Measurements from ENCODE around the gene KCNQ1.

The KCNQ1 gene

DNA sequence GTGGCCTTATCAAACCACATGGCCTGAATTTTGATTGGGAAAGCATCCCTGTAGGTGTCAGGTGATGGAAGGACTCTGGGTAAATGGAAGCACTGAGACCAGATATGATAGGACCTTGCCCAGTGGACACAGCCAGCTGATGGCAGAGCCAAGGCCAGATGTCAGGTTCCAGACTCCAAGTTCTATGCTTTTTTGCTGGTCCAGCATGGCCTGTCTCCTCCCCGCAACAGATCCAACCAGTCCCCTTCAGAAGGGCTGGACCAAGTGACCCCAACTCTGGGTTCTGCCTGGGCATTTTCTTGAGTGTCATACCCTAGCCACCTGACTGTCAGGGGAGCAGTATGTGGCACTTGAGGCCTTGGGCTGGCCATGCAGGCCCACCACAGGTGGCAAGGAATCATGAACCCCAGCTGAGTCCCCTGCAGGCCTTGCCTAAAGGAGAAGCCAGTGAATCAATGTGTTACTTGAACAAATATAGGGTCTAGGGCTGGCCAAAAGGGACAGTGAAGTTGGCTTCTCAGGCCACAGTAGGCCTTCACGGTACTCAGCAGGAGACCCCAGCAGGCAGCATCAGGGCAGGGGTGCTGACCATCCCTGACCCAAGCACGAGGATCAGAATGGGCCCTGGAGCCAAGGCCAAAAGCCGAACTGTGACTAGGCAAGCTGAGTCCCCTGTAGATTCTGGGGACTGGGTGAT is 227.9 kb downstream of the KCNQ1 start:
- DNase-seq (ENCODE audit: insufficient read length, low spot score): no peak
- TF ChIP-seq POLR2AphosphoS5 (IDR thresholded peaks at IDR 0.05; ENCODE audit: low read depth, low read length): no peak
- TF ChIP-seq SPI1 (IDR thresholded peaks at IDR 0.05; ENCODE audit: low read depth, low read length): no peak
- TF ChIP-seq PAX5 (IDR thresholded peaks at IDR 0.05; ENCODE audit: insufficient read depth, low read length, severe bottlenecking): no peak
- no peak for TF ChIP-seq POLR2A (IDR thresholded peaks at IDR 0.05; ENCODE audit: low read depth, low read length)
- no peak for TF ChIP-seq TAF1 (IDR thresholded peaks at IDR 0.05; ENCODE audit: low read depth, low read length)
- no peak for TF ChIP-seq POU2F2 (IDR thresholded peaks at IDR 0.05; ENCODE audit: low read depth, low read length)
- FAIRE-seq: no peak

DNA sequence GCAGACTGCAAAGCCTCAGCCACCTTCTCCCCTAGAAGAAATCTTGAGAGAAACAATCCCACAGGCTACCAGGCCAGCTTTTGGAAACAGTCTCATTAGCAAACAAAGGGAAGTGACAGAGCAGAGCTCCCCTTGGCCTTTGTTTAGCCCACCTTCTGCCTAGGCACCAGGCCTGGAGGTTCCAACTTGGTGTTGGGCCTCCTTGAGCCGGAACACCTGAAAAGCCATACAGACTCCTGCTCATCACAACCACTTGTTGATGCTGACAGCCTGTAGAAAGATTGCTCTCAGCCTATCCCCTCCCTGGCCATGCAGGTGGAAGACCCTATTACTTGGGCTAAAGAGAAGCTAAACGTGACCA is 228.4 kb downstream of the KCNQ1 start:
- FAIRE-seq (no peak), DNase-seq (ENCODE audit: insufficient read length, low spot score) (no peak)
- no peak for TF ChIP-seq POLR2A (IDR thresholded peaks at IDR 0.05; ENCODE audit: low read depth, low read length)
- TF ChIP-seq TAF1 (IDR thresholded peaks at IDR 0.05; ENCODE audit: low read depth, low read length): no peak
- no peak for TF ChIP-seq POLR2AphosphoS5 (IDR thresholded peaks at IDR 0.05; ENCODE audit: low read depth, low read length)
- no peak for TF ChIP-seq SPI1 (IDR thresholded peaks at IDR 0.05; ENCODE audit: low read depth, low read length)
- no peak for TF ChIP-seq POU2F2 (IDR thresholded peaks at IDR 0.05; ENCODE audit: low read depth, low read length)
- TF ChIP-seq PAX5 (IDR thresholded peaks at IDR 0.05; ENCODE audit: insufficient read depth, low read length, severe bottlenecking): no peak

DNA sequence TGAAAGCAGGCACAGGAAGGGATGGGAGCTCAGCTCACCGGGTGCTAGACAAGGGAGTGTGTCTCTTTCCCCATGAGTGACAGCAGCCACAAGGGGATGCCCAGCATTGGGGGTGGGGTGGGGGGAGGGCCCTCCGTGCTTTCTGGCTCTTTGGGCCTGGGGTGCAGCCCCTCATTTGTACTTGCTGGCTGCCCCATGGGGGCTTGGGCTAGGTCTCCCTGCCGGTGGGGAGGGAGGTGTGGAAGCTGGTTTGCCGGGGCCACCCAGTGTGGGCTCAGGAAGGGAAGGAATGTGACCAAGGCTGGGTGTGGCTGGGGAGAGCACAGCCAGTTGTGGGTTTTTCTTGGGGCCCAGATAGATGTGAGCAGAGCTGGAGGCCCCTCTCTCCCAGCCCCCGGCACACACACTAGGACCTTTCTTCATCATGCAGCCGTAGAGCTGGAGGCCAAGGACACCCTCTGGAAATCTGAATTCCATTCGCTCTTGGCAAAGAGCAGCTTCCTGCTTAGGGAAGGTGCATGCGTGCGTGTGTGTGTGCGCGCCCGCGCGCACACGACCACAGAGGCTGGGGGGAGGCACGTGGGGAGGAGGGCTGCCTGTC is 229.2 kb downstream of the KCNQ1 start:
- DNase-seq (ENCODE audit: insufficient read length, low spot score) (no peak), FAIRE-seq (no peak)
- TF ChIP-seq TAF1 (IDR thresholded peaks at IDR 0.05; ENCODE audit: low read depth, low read length) (no peak), POU2F2 (IDR thresholded peaks at IDR 0.05; ENCODE audit: low read depth, low read length) (no peak), PAX5 (IDR thresholded peaks at IDR 0.05; ENCODE audit: insufficient read depth, low read length, severe bottlenecking) (no peak), POLR2AphosphoS5 (IDR thresholded peaks at IDR 0.05; ENCODE audit: low read depth, low read length) (no peak), POLR2A (IDR thresholded peaks at IDR 0.05; ENCODE audit: low read depth, low read length) (no peak), SPI1 (IDR thresholded peaks at IDR 0.05; ENCODE audit: low read depth, low read length) (no peak)

DNA sequence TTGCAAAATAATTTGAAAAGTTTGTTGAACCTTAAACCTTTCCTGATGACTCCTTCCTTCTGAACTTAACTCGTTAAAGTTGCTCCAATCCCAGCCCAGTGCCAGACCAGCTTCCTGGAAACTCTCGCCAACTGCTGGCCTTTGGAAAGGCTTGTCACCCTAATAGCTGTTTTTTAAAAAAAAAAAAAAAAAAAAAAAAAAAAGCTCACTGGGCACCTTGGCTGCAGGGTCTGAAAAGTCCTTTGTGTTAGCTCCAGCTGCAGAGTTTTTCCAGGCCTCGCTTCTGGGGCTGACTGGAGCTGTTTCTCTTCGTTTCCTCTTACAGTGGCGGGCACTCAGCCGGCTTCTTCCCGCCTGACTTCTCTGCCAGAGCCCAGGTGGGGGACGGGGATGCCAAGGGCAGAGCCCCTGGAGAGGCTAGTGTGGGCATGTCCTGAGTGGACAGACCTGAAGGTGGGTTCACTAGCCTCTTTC is 229.9 kb downstream of the KCNQ1 start:
- DNase-seq (ENCODE audit: insufficient read length, low spot score) (no peak), FAIRE-seq (no peak)

DNA sequence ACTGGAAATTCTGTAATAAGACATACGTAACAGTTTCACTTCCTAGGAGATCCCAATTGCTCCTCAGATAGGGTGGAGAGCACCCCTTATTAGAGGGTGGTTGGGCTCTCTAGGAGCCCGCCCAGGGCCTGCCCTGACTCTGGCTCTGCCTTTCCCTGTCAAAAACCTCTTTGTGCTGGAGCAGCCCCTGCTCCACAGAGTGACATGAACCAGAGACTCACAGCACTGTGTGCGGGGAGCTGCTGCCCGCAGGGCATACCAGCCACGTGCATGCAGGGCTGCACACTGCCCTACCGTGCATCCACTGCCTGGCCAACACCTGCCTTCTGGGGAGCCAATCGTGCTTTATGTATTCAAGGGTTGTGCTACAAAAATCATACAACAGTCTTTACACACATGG is 230.7 kb downstream of the KCNQ1 start:
- FAIRE-seq (no peak), DNase-seq (ENCODE audit: insufficient read length, low spot score) (no peak)
- no peak for TF ChIP-seq SPI1 (IDR thresholded peaks at IDR 0.05; ENCODE audit: low read depth, low read length)
- TF ChIP-seq PAX5 (IDR thresholded peaks at IDR 0.05; ENCODE audit: insufficient read depth, low read length, severe bottlenecking): no peak
- TF ChIP-seq TAF1 (IDR thresholded peaks at IDR 0.05; ENCODE audit: low read depth, low read length): no peak
- no peak for TF ChIP-seq POU2F2 (IDR thresholded peaks at IDR 0.05; ENCODE audit: low read depth, low read length)
- TF ChIP-seq POLR2AphosphoS5 (IDR thresholded peaks at IDR 0.05; ENCODE audit: low read depth, low read length): no peak
- no peak for TF ChIP-seq POLR2A (IDR thresholded peaks at IDR 0.05; ENCODE audit: low read depth, low read length)

More for the DNA sequence above, 229.9 kb downstream of the KCNQ1 start:
- TF ChIP-seq POLR2A (IDR thresholded peaks at IDR 0.05; ENCODE audit: low read depth, low read length): no peak
- TF ChIP-seq PAX5 (IDR thresholded peaks at IDR 0.05; ENCODE audit: insufficient read depth, low read length, severe bottlenecking): no peak
- no peak for TF ChIP-seq POLR2AphosphoS5 (IDR thresholded peaks at IDR 0.05; ENCODE audit: low read depth, low read length)
- TF ChIP-seq POU2F2 (IDR thresholded peaks at IDR 0.05; ENCODE audit: low read depth, low read length): no peak
- TF ChIP-seq TAF1 (IDR thresholded peaks at IDR 0.05; ENCODE audit: low read depth, low read length): no peak
- no peak for TF ChIP-seq SPI1 (IDR thresholded peaks at IDR 0.05; ENCODE audit: low read depth, low read length)

DNA sequence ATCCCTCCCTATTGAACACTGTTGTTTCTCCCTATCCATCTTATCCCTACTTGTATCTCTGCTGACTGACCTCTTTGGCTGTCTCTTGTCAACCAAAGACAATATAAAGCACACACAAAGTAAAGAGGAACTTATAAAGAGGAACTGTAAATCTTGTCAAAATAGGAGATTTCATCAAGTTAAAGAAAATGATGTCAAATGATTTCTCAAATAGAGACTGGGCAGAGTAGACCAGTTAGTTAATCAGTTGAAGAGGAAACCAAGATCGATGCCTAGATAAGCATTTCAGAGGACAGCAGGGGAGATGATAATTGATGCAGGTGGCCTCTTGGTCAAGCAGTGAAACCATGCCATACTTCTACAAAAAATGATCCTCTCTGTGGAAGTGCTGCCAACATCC is 232.3 kb downstream of the KCNQ1 start:
- TF ChIP-seq SPI1 (IDR thresholded peaks at IDR 0.05; ENCODE audit: low read depth, low read length): peak; percentile 73
- TF ChIP-seq TAF1 (IDR thresholded peaks at IDR 0.05; ENCODE audit: low read depth, low read length): no peak
- FAIRE-seq: no peak
- no peak for DNase-seq (ENCODE audit: insufficient read length, low spot score)

DNA sequence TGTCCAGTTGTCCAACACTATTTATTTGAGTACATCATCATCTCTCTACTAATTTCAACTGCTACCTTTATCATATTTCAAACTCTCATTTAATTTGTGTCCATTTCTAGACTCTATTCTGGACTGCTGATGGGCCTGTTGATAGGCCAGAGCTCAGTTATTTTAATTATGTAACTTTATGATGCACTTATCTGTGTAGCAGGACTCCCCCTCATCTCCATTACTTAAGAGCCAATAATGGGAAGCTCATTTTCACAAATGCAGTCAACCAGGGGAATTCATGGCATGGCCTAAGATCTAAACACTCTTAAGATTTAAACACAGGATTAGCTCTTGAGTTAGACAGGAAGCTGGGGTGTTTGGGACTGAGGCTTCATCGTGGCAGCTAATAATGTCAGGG is 233.6 kb downstream of the KCNQ1 start:
- FAIRE-seq (no peak), DNase-seq (ENCODE audit: insufficient read length, low spot score) (no peak)
- TF ChIP-seq POU2F2 (IDR thresholded peaks at IDR 0.05; ENCODE audit: low read depth, low read length) (no peak), PAX5 (IDR thresholded peaks at IDR 0.05; ENCODE audit: insufficient read depth, low read length, severe bottlenecking) (no peak), POLR2AphosphoS5 (IDR thresholded peaks at IDR 0.05; ENCODE audit: low read depth, low read length) (no peak), POLR2A (IDR thresholded peaks at IDR 0.05; ENCODE audit: low read depth, low read length) (no peak), SPI1 (IDR thresholded peaks at IDR 0.05; ENCODE audit: low read depth, low read length) (no peak), TAF1 (IDR thresholded peaks at IDR 0.05; ENCODE audit: low read depth, low read length) (no peak)

DNA sequence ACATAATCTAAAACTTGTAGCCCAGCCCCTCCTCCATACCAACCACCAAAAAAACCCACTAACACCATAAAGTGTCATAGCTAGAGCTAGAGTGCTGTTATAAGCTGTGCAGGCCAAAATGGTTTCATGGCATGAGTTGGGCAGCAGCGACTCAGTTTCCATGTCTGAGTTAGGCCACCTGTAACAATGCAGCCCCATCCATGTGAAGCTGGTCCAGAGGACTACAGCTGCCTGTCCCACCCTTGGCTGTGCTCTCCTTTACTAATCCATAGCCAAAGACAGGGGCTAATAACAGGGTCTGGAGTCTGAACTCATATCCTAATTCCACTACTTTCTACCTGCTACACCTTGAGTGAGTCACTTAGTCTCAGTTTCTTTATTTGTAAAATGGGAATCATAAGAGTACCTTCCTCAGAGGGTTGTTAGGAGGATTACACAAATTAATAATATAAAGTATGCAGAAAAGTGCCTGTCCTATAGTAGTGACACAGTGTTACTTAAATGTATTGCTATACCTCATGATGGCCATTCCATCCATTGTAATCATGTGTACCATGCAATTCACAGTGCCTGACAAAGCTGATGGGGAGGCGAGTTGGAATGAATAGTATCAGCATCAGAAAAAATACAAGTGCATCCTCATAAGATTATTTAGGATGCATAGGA is 234.3 kb downstream of the KCNQ1 start:
- no peak for FAIRE-seq
- TF ChIP-seq POLR2A (IDR thresholded peaks at IDR 0.05; ENCODE audit: low read depth, low read length) (no peak), PAX5 (IDR thresholded peaks at IDR 0.05; ENCODE audit: insufficient read depth, low read length, severe bottlenecking) (no peak), POLR2AphosphoS5 (IDR thresholded peaks at IDR 0.05; ENCODE audit: low read depth, low read length) (no peak), POU2F2 (IDR thresholded peaks at IDR 0.05; ENCODE audit: low read depth, low read length) (no peak), TAF1 (IDR thresholded peaks at IDR 0.05; ENCODE audit: low read depth, low read length) (no peak), SPI1 (IDR thresholded peaks at IDR 0.05; ENCODE audit: low read depth, low read length) (no peak)

DNA sequence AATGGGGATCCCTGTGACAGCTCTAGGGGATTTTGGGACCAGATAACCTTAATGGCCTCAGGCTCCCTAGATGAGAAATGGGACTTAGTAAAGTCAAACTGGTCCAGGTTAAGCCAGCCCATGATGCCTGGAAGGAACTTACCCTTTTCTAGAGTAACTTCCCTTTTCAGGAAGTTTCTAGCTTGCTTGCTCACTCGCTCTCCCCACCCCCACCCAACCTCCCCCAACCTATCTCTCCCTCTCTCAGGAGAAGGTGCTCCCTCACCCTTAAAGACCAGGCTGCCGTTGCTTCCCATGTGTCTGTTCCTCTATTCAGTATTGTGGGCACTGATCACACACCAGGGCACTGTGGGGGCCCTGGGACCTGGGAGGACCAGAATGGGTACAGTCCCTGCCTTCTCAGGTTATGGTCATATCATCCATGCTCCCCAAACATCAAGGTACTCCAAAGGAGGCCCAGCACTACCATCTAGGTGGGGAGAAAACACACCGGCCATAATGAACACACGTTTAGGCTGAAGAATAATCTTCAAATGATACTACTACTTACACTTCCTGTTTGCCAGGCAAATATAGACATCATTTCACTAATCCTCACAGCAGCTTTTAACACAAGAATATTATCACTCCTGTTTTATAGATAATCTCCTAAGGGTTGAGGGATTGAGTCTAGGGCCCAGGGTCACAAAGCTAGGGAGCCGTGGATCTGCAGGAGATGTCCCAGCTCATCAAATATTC is 236.8 kb downstream of the KCNQ1 start:
- FAIRE-seq (peak; percentile 9), DNase-seq (ENCODE audit: insufficient read length, low spot score) (no peak)
- TF ChIP-seq SPI1 (IDR thresholded peaks at IDR 0.05; ENCODE audit: low read depth, low read length) (peak; percentile 51), POLR2AphosphoS5 (IDR thresholded peaks at IDR 0.05; ENCODE audit: low read depth, low read length) (no peak)

More for the DNA sequence above, 234.3 kb downstream of the KCNQ1 start:
- no peak for DNase-seq (ENCODE audit: insufficient read length, low spot score)

All from GM12891 (cell line).